Measurements from ENCODE around the gene SPRED2. TPM values are rescaled to one million over a fixed set of nuclear protein-coding genes. Genes with fewer than 3 reads are reported as not detected.

The SPRED2 gene
- polyA plus RNA-seq, 1 donor from 2014 or later: 5.3 TPM

GRCh38 chr2:65442420-65443020 is 10.1 kb upstream of the SPRED2 start:
- H3K9me3 ChIP-seq (ENCODE audit: low read length): no peaks in the 10 kb centered on the region
- H3K27ac ChIP-seq (ENCODE audit: low read length): no peak overlapping the region
- H3F3A ChIP-seq (ENCODE audit: insufficient read depth, low read length, poor library complexity, severe bottlenecking): no peaks in the 10 kb centered on the region
- TF ChIP-seq MXI1 (conservative IDR thresholded peaks at IDR 0.05; ENCODE audit: poor library complexity, severe bottlenecking): no peak
- no peak for TF ChIP-seq RAD21 (conservative IDR thresholded peaks at IDR 0.05)
- TF ChIP-seq POLR2AphosphoS5 (IDR thresholded peaks at IDR 0.05): no peak
- H2AFZ ChIP-seq (ENCODE audit: low read depth, low read length): no peak overlapping the region
- no peak overlapping the region for H3K9ac ChIP-seq (ENCODE audit: low read length)
- H3K9me2 ChIP-seq (ENCODE audit: insufficient read depth, low read length): no peaks in the 10 kb centered on the region
- H4K20me1 ChIP-seq (ENCODE audit: insufficient read depth): no peaks in the 10 kb centered on the region
- H3K79me2 ChIP-seq (replicated peaks; ENCODE audit: insufficient read depth, low read length): no peaks in the 10 kb centered on the region
- no peaks in the 10 kb centered on the region for H3K27me3 ChIP-seq (ENCODE audit: insufficient read depth, low read depth, low read length)
- no peak overlapping the region for H3K4me3 ChIP-seq (ENCODE audit: low read length)
- no peak overlapping the region for H3K4me2 ChIP-seq (ENCODE audit: low read length)
- no peaks in the 10 kb centered on the region for H3K36me3 ChIP-seq (ENCODE audit: insufficient read depth, low read length)

DNA sequence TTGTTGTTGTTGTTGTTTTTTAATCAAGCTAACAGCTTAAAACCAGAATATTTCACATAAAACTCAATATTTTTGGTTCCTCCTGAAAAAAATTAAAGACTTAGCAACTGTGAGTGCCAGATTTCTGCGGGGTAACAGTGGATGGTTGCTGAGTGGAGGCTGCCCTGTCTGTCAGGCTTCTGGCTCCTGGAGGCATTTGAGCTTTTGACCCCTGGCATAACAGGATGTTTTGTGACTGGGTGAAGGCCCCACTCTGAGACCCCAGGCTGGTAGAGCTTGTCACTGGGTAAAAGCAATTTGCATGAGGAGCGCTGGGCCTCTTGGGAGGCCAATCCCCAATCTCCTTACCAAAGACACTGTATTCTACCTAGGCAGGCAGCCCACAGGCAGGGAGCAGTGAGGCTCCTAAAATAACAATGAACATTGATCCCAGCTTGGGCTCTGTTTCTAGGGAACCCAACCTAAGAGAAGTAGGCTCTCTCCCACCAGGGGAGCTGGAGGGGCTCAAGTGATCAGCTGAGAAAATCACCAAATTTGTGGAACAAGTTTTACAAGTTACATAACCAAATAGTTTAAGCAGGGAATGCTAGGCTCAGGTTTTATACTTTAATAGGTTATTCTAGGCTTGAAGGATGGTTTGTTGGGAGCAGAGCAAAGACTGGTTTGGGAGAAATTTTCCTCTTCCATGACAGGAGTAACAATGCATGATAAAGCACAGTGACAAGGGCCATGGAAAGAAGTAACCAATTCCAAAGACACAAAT is 5.9 kb upstream of the SPRED2 start:
- Histone ChIP-seq H3F3A (ENCODE audit: insufficient read depth, low read length, poor library complexity, severe bottlenecking) (peaks cover 7% of the 10 kb centered on the region), H3K4me3 (ENCODE audit: low read length) (no peak overlapping the region), H3K4me2 (ENCODE audit: low read length) (no peak overlapping the region), H3K9me2 (ENCODE audit: insufficient read depth, low read length) (no peaks in the 10 kb centered on the region), H3K79me2 (replicated peaks; ENCODE audit: insufficient read depth, low read length) (no peaks in the 10 kb centered on the region), H2AFZ (ENCODE audit: low read depth, low read length) (no peak overlapping the region), H3K9me3 (ENCODE audit: low read length) (no peaks in the 10 kb centered on the region), H3K36me3 (ENCODE audit: insufficient read depth, low read length) (no peaks in the 10 kb centered on the region), H3K27ac (ENCODE audit: low read length) (no peak overlapping the region), H3K27me3 (ENCODE audit: insufficient read depth, low read depth, low read length) (no peaks in the 10 kb centered on the region), H4K20me1 (ENCODE audit: insufficient read depth) (no peaks in the 10 kb centered on the region), H3K9ac (ENCODE audit: low read length) (no peak overlapping the region)
- TF ChIP-seq EZH2 (IDR thresholded peaks at IDR 0.05; ENCODE audit: borderline replicate concordance, insufficient read depth, low read length, poor library complexity, severe bottlenecking): no peak
- no peak for TF ChIP-seq SMC3 (conservative IDR thresholded peaks at IDR 0.05; ENCODE audit: poor library complexity)
- no peak for TF ChIP-seq EP300 (conservative IDR thresholded peaks at IDR 0.05; ENCODE audit: poor library complexity, severe bottlenecking)
- no peak for TF ChIP-seq RAD21 (conservative IDR thresholded peaks at IDR 0.05)
- TF ChIP-seq, protein P1, sequence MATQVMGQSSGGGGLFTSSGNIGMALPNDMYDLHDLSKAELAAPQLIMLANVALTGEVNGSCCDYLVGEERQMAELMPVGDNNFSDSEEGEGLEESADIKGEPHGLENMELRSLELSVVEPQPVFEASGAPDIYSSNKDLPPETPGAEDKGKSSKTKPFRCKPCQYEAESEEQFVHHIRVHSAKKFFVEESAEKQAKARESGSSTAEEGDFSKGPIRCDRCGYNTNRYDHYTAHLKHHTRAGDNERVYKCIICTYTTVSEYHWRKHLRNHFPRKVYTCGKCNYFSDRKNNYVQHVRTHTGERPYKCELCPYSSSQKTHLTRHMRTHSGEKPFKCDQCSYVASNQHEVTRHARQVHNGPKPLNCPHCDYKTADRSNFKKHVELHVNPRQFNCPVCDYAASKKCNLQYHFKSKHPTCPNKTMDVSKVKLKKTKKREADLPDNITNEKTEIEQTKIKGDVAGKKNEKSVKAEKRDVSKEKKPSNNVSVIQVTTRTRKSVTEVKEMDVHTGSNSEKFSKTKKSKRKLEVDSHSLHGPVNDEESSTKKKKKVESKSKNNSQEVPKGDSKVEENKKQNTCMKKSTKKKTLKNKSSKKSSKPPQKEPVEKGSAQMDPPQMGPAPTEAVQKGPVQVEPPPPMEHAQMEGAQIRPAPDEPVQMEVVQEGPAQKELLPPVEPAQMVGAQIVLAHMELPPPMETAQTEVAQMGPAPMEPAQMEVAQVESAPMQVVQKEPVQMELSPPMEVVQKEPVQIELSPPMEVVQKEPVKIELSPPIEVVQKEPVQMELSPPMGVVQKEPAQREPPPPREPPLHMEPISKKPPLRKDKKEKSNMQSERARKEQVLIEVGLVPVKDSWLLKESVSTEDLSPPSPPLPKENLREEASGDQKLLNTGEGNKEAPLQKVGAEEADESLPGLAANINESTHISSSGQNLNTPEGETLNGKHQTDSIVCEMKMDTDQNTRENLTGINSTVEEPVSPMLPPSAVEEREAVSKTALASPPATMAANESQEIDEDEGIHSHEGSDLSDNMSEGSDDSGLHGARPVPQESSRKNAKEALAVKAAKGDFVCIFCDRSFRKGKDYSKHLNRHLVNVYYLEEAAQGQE (IDR thresholded peaks at IDR 0.05; ENCODE audit: borderline replicate concordance): no peak
- TF ChIP-seq, protein P2, sequence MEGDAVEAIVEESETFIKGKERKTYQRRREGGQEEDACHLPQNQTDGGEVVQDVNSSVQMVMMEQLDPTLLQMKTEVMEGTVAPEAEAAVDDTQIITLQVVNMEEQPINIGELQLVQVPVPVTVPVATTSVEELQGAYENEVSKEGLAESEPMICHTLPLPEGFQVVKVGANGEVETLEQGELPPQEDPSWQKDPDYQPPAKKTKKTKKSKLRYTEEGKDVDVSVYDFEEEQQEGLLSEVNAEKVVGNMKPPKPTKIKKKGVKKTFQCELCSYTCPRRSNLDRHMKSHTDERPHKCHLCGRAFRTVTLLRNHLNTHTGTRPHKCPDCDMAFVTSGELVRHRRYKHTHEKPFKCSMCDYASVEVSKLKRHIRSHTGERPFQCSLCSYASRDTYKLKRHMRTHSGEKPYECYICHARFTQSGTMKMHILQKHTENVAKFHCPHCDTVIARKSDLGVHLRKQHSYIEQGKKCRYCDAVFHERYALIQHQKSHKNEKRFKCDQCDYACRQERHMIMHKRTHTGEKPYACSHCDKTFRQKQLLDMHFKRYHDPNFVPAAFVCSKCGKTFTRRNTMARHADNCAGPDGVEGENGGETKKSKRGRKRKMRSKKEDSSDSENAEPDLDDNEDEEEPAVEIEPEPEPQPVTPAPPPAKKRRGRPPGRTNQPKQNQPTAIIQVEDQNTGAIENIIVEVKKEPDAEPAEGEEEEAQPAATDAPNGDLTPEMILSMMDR (IDR thresholded peaks at IDR 0.05; ENCODE audit: poor library complexity, severe bottlenecking): no peak
